HEK293T (cell line): ENCODE results near the gene PSTPIP1.

Source experiments
- CTCF ChIA-PET: fragments of 350-600 bp; formaldehyde crosslinking; extraction: SDS; loops from one replicate; lab custom pipeline; 2021; ENCODE audit warnings: antibody characterized with exemption, inconsistent platforms; lab: Yijun Ruan, JAX
- POLR2A ChIA-PET: fragments of 350-600 bp; formaldehyde crosslinking; extraction: SDS; loops from one replicate; lab custom pipeline; 2020; ENCODE audit warnings: antibody characterized with exemption, inconsistent platforms; lab: Yijun Ruan, JAX
- DNase-seq: peaks from one replicate; pipeline ENCODE4 v3.0.0; 2012; ENCODE audit warnings: mixed read lengths; ENCODE audit errors: extremely low spot score
- ARNT ChIP-seq: fragments of 450-650 bp; IDR thresholded peaks from 2 replicates; pipeline ENCODE4 v1.6.1; 2017; ENCODE audit warnings: mild to moderate bottlenecking
- BHLHE40 ChIP-seq: fragments of 450-650 bp; IDR thresholded peaks from 2 replicates; pipeline ENCODE4 v1.6.1; 2016; ENCODE audit warnings: mild to moderate bottlenecking, moderate library complexity, borderline replicate concordance
- CTBP1 ChIP-seq: fragments of 450-650 bp; IDR thresholded peaks from 2 replicates; pipeline ENCODE4 v1.6.1; 2016; ENCODE audit warnings: borderline replicate concordance
- ELF4 ChIP-seq: fragments of 450-650 bp; IDR thresholded peaks from 2 replicates; pipeline ENCODE4 v1.6.1; 2017; ENCODE audit warnings: antibody characterized with exemption
- FOXA1 ChIP-seq: fragments of 450-650 bp; IDR thresholded peaks from 2 replicates; pipeline ENCODE4 v1.6.1; 2016; ENCODE audit warnings: mild to moderate bottlenecking
- FOXK2 ChIP-seq: fragments of 450-650 bp; IDR thresholded peaks from 2 replicates; pipeline ENCODE4 v1.6.1; 2016; ENCODE audit warnings: mild to moderate bottlenecking
- FOXM1 ChIP-seq: fragments of 450-650 bp; IDR thresholded peaks from 2 replicates; pipeline ENCODE4 v1.6.1; 2017; ENCODE audit warnings: mild to moderate bottlenecking, borderline replicate concordance
- HDGF ChIP-seq: fragments of 450-650 bp; IDR thresholded peaks from 2 replicates; pipeline ENCODE4 v1.6.1; 2017; ENCODE audit warnings: antibody characterized with exemption, borderline replicate concordance
- L3MBTL2 ChIP-seq: fragments of 450-650 bp; conservative IDR thresholded peaks from 2 replicates; pipeline ENCODE4 v1.6.1; 2016; ENCODE audit warnings: mild to moderate bottlenecking
- LEF1 ChIP-seq: fragments of 450-650 bp; IDR thresholded peaks from 2 replicates; pipeline ENCODE4 v1.6.1; 2017; ENCODE audit warnings: mild to moderate bottlenecking, borderline replicate concordance
- NFRKB ChIP-seq: fragments of 450-650 bp; IDR thresholded peaks from 2 replicates; pipeline ENCODE4 v1.6.1; 2016; ENCODE audit warnings: mild to moderate bottlenecking, moderate library complexity
- PKNOX1 ChIP-seq: fragments of 450-650 bp; IDR thresholded peaks from 2 replicates; pipeline ENCODE4 v1.6.1; 2016
- SP1 ChIP-seq: fragments of 450-650 bp; IDR thresholded peaks from 2 replicates; pipeline ENCODE4 v1.6.1; 2017
- SUZ12 ChIP-seq: fragments of 450-650 bp; IDR thresholded peaks from 2 replicates; pipeline ENCODE4 v1.6.1; 2016; ENCODE audit warnings: mild to moderate bottlenecking
- TARDBP ChIP-seq: fragments of 450-650 bp; IDR thresholded peaks from 2 replicates; pipeline ENCODE4 v1.6.1; 2016
- ZNF384 ChIP-seq: fragments of 450-650 bp; IDR thresholded peaks from 2 replicates; pipeline ENCODE4 v1.6.1; 2016

Gene PSTPIP1

GRCh38 chr15:77025941-77026411, 31.1 kb downstream of the PSTPIP1 start:
- TF ChIP-seq CTBP1 (no peak), SUZ12 (no peak), LEF1 (no peak), TARDBP (no peak), ZNF384 (no peak), FOXM1 (no peak), L3MBTL2 (no peak)
- ChIA-PET CTCF (interaction anchor here (0.9 to 1.7 kb wide), 2 partner anchors 9 to 53 kb away, joined by 3 to 5 read pairs; no protein-coding TSS in a partner anchor), POLR2A (interaction anchor here (1.4 kb wide), 1 partner anchor 45 kb away, joined by 3 read pairs; the partner anchor contains the start of gene TSPAN3)

GRCh38 chr15:77026501-77027110, 31.7 kb downstream of the PSTPIP1 start:
- CTCF ChIA-PET: interaction anchor here (1.7 kb wide), 1 partner anchor 8 kb away, joined by 5 read pairs; no protein-coding TSS in a partner anchor
- TF ChIP-seq SUZ12: no peak
- no peak for TF ChIP-seq CTBP1
- no peak for TF ChIP-seq L3MBTL2
- TF ChIP-seq SP1: no peak
- no peak for TF ChIP-seq ARNT
- no peak for TF ChIP-seq BHLHE40
- no peak for TF ChIP-seq LEF1
- TF ChIP-seq PKNOX1: no peak
- no peak for TF ChIP-seq FOXM1
- TF ChIP-seq FOXK2: no peak
- no peak for TF ChIP-seq NFRKB
- no peak for TF ChIP-seq HDGF
- no peak for TF ChIP-seq FOXA1
- no peak for DNase-seq
- POLR2A ChIA-PET: interaction anchor here (1.4 kb wide), 1 partner anchor 45 kb away, joined by 3 read pairs; the partner anchor contains the start of gene TSPAN3

More at GRCh38 chr15:77025941-77026411, 31.1 kb downstream of the PSTPIP1 start:
- DNase-seq: no peak

GRCh38 chr15:77027111-77027696, 32.3 kb downstream of the PSTPIP1 start:
- ChIA-PET CTCF (interaction anchor here (1.7 kb wide), 1 partner anchor 8 kb away, joined by 5 read pairs; no protein-coding TSS in a partner anchor), POLR2A (interaction anchor here (1.4 kb wide), 1 partner anchor 44 kb away, joined by 3 read pairs; the partner anchor contains the start of gene TSPAN3)
- TF ChIP-seq ZNF384 (no peak), SP1 (no peak), FOXA1 (no peak), PKNOX1 (no peak), CTBP1 (no peak), FOXM1 (no peak), LEF1 (no peak), L3MBTL2 (no peak)
- no peak for DNase-seq

GRCh38 chr15:77027697-77028450, 32.9 kb downstream of the PSTPIP1 start:
- CTCF ChIA-PET: no interaction called here
- TF ChIP-seq TARDBP: no peak
- TF ChIP-seq FOXM1: no peak
- no peak for TF ChIP-seq FOXA1
- no peak for TF ChIP-seq ZNF384
- TF ChIP-seq ELF4: no peak
- no peak for TF ChIP-seq ARNT
- no peak for TF ChIP-seq HDGF
- TF ChIP-seq LEF1: no peak
- TF ChIP-seq SUZ12: no peak
- no peak for TF ChIP-seq SP1
- no peak for TF ChIP-seq NFRKB
- no peak for TF ChIP-seq L3MBTL2
- TF ChIP-seq CTBP1: no peak
- DNase-seq: no peak
- POLR2A ChIA-PET: no interaction called here

GRCh38 chr15:77028451-77029165, 33.7 kb downstream of the PSTPIP1 start:
- ChIA-PET CTCF (no interaction called here), POLR2A (no interaction called here)
- TF ChIP-seq FOXM1: no peak
- TF ChIP-seq NFRKB: no peak
- TF ChIP-seq HDGF: no peak
- no peak for TF ChIP-seq SP1
- no peak for TF ChIP-seq FOXK2
- TF ChIP-seq SUZ12: no peak
- TF ChIP-seq CTBP1: no peak
- TF ChIP-seq L3MBTL2: no peak
- TF ChIP-seq BHLHE40: no peak
- TF ChIP-seq ELF4: no peak
- TF ChIP-seq ZNF384: no peak
- TF ChIP-seq ARNT: no peak
- TF ChIP-seq FOXA1: no peak
- TF ChIP-seq TARDBP: no peak
- no peak for TF ChIP-seq PKNOX1
- no peak for TF ChIP-seq LEF1
- no peak for DNase-seq
